ENCODE data around the gene RNF182. TPM values are rescaled to one million over a fixed set of nuclear protein-coding genes. Genes with fewer than 3 reads are reported as not detected.
A peak's percentile ranks its signal among the peaks of the same experiment; 100 is the strongest.
"Not testable (repeated sequence)": the region's sequence is repeated elsewhere in the genome, so short reads cannot be mapped to it uniquely, and the experiment has no call there.

Gene RNF182
- total RNA-seq (2013): not detected
- not detected for polyA plus RNA-seq
- polyA minus RNA-seq: under 0.01 TPM in 1 of 2 replicates, not detected in the other
- 0 to 10.6 (median 0.08) reads per million in 11 experiments for total RNA-seq

- Histone ChIP-seq H3K36me3 (replicated peaks in 1 of 2; ENCODE audit: control insufficient read depth in 1 of 2, insufficient read depth in 2 of 2, low read length in 2 of 2) (no peaks in the 10 kb centered on the region), H3K27me3 (ENCODE audit: control insufficient read depth in 2 of 2, insufficient read depth in 2 of 2, low read length in 2 of 2) (peaks cover 73 to 93% of the 10 kb centered on the region in 2 donors), H3K4me2 (replicated peaks; ENCODE audit: extremely low read depth, low read length, poor library complexity, severe bottlenecking) (peak within 1 kb of the TSS; percentile 71), H3K4me1 (ENCODE audit: control insufficient read depth in 1 of 2, insufficient read depth in 2 of 2, low read length in 2 of 2) (peaks cover 15 to 17% of the 10 kb centered on the region in 2 donors), H3K4me3 (replicated peaks in 1 of 3; ENCODE audit: low read depth in 2 of 3, low read length in 3 of 3) (peak within 1 kb of the TSS; percentile 2 to 68 (median 18)), H3K27ac (ENCODE audit: low read depth in 1 of 2, low read length in 2 of 2) (no peak within 1 kb of the TSS), H4K20me1 (ENCODE audit: insufficient read depth, low read length) (no peaks in the 10 kb centered on the region), H3K79me2 (ENCODE audit: insufficient read depth, low read length) (no peaks in the 10 kb centered on the region), H2AFZ (ENCODE audit: insufficient read depth, low read depth, low read length, poor library complexity, severe bottlenecking) (peak within 1 kb of the TSS; percentile 72), H3K9ac (ENCODE audit: insufficient read depth, low read length, poor library complexity, severe bottlenecking) (no peak within 1 kb of the TSS), H3K9me3 (replicated peaks in 1 of 2; ENCODE audit: control insufficient read depth in 1 of 2, insufficient read depth in 1 of 2, low read length in 2 of 2) (peaks cover 0 to 13% of the 10 kb centered on the region in 2 donors)
- WGBS (ENCODE audit: insufficient coverage): 2% methylated on average over 45 of the region's 65 CpGs
- Mint-ChIP-seq H3K9me3 (peaks cover 0 to 16% (median 4%) of the 10 kb centered on the region in 7 donors), H3K36me3 (peaks cover 0 to 8% of the 10 kb centered on the region in 2 donors), H3K4me1 (peaks cover 16% of the 10 kb centered on the region), H3K4me3 (peak within 1 kb of the TSS; percentile 75 to 92), H3K27ac (peak within 1 kb of the TSS in 3 of 7 donors; percentile 1 to 21 (median 9)), H3K27me3 (ENCODE audit: low read depth in 3 of 3) (peaks cover 61 to 76% (median 63%) of the 10 kb centered on the region in 3 donors)
- DNase-seq: peak in 1 of 3 donors; percentile 16
- TF ChIP-seq CTCF (IDR thresholded peaks at IDR 0.05): no peak
- intact Hi-C loops (cut with micrococcal nuclease): loop anchor here (10.0 kb wide), 2 partner anchors 110 to 140 kb away; no protein-coding TSS in a partner anchor
Observed at GRCh38 chr6:13924949-13925881, at the start of gene RNF182. TSS of gene RNF182 (plus strand) at chr6:13924952. CDS start at chr6:13977120, 52,168 bp downstream.

- no peak overlapping the region for H3K27ac Mint-ChIP-seq
- intact Hi-C loops (cut with micrococcal nuclease): no loop called here
- Histone ChIP-seq H2AFZ (ENCODE audit: insufficient read depth, low read depth, low read length, poor library complexity, severe bottlenecking) (no peak overlapping the region), H3K9me3 (replicated peaks in 1 of 2; ENCODE audit: control insufficient read depth in 1 of 2, insufficient read depth in 1 of 2, low read length in 2 of 2) (peaks cover 0 to 11% of the 10 kb centered on the region in 2 donors), H3K9ac (ENCODE audit: insufficient read depth, low read length, poor library complexity, severe bottlenecking) (no peak overlapping the region), H3K4me1 (ENCODE audit: control insufficient read depth in 1 of 2, insufficient read depth in 2 of 2, low read length in 2 of 2) (peaks cover 21% of the 10 kb centered on the region in 2 donors), H3K4me3 (replicated peaks in 1 of 3; ENCODE audit: low read depth in 2 of 3, low read length in 3 of 3) (no peak overlapping the region), H3K27ac (ENCODE audit: low read depth in 1 of 2, low read length in 2 of 2) (no peak overlapping the region), H4K20me1 (ENCODE audit: insufficient read depth, low read length) (no peaks in the 10 kb centered on the region), H3K27me3 (ENCODE audit: control insufficient read depth in 2 of 2, insufficient read depth in 2 of 2, low read length in 2 of 2) (no peaks in the 10 kb centered on the region), H3K79me2 (ENCODE audit: insufficient read depth, low read length) (no peaks in the 10 kb centered on the region), H3K36me3 (replicated peaks in 1 of 2; ENCODE audit: control insufficient read depth in 1 of 2, insufficient read depth in 2 of 2, low read length in 2 of 2) (no peaks in the 10 kb centered on the region), H3K4me2 (replicated peaks; ENCODE audit: extremely low read depth, low read length, poor library complexity, severe bottlenecking) (no peak overlapping the region)
- H3K4me1 Mint-ChIP-seq: peaks cover 22% of the 10 kb centered on the region
- no peak for TF ChIP-seq CTCF (IDR thresholded peaks at IDR 0.05)
- no peaks in the 10 kb centered on the region for H3K36me3 Mint-ChIP-seq
- H3K27me3 Mint-ChIP-seq (ENCODE audit: low read depth in 3 of 3): peaks cover 3 to 12% (median 8%) of the 10 kb centered on the region in 3 donors
- H3K9me3 Mint-ChIP-seq: peaks cover 3 to 18% (median 8%) of the 10 kb centered on the region in 7 donors
- no peak for DNase-seq
- no peak overlapping the region for H3K4me3 Mint-ChIP-seq
Observed at GRCh38 chr6:13877051-13877450, 47.7 kb upstream of the RNF182 start.

GRCh38 chr6:13880061-13880663, 44.6 kb upstream of the RNF182 start:
- H3K4me3 Mint-ChIP-seq; H3K36me3 ChIP-seq (replicated peaks in 1 of 2; ENCODE audit: control insufficient read depth in 1 of 2, insufficient read depth in 2 of 2, low read length in 2 of 2); intact Hi-C loops (cut with micrococcal nuclease); H4K20me1 ChIP-seq (ENCODE audit: insufficient read depth, low read length); H3K27ac ChIP-seq (ENCODE audit: low read depth in 1 of 2, low read length in 2 of 2); H3K79me2 ChIP-seq (ENCODE audit: insufficient read depth, low read length); H3K9ac ChIP-seq (ENCODE audit: insufficient read depth, low read length, poor library complexity, severe bottlenecking); H3K27me3 ChIP-seq (ENCODE audit: control insufficient read depth in 2 of 2, insufficient read depth in 2 of 2, low read length in 2 of 2); H3K4me1 Mint-ChIP-seq; H3K4me1 ChIP-seq (ENCODE audit: control insufficient read depth in 1 of 2, insufficient read depth in 2 of 2, low read length in 2 of 2); H3K27me3 Mint-ChIP-seq (ENCODE audit: low read depth in 3 of 3); H3K4me2 ChIP-seq (replicated peaks; ENCODE audit: extremely low read depth, low read length, poor library complexity, severe bottlenecking); H3K36me3 Mint-ChIP-seq; H3K4me3 ChIP-seq (replicated peaks in 1 of 3; ENCODE audit: low read depth in 2 of 3, low read length in 3 of 3); H2AFZ ChIP-seq (ENCODE audit: insufficient read depth, low read depth, low read length, poor library complexity, severe bottlenecking); H3K27ac Mint-ChIP-seq; DNase-seq: not testable (repeated sequence)
- WGBS (ENCODE audit: insufficient coverage): 21% methylated on average over 4 of the region's 12 CpGs
- H3K9me3 ChIP-seq (replicated peaks in 1 of 2; ENCODE audit: control insufficient read depth in 1 of 2, insufficient read depth in 1 of 2, low read length in 2 of 2): peaks cover 0 to 11% of the 10 kb centered on the region in 2 donors
- peaks cover 3 to 16% (median 8%) of the 10 kb centered on the region in 7 donors for H3K9me3 Mint-ChIP-seq

All from CD14-positive monocyte (primary cell).